Caco-2 (cell line): ENCODE data around the gene ARPC5. TPM values are rescaled to one million over a fixed set of nuclear protein-coding genes. Genes with fewer than 3 reads are reported as not detected.

Experiments
- BruUV-seq: library from RNA; stranded (reverse); fragments of 400-500 nt; replicated peaks from 2 replicates; lab custom pipeline; 2021; lab: Mats Ljungman, UMichigan
- CTCF ChIA-PET: fragments of 300-600 bp; sonication (Branson Sonifier 250); formaldehyde crosslinking; loops from one replicate; lab custom pipeline; 2022; ENCODE audit warnings: antibody characterized with exemption; lab: Charles Lee
- POLR2A ChIA-PET: fragments of 300-600 bp; sonication (Branson Sonifier 250); formaldehyde crosslinking; loops from one replicate; lab custom pipeline; 2022; ENCODE audit warnings: antibody characterized with exemption; lab: Charles Lee
- DNase-seq, 2 experiments: peaks; one replicate each; pipeline versions ENCODE4 v3.0.0 to v3.0.0-alpha.2; 2020 to 2022
- H3K27me3 ChIP-seq: replicated peaks from 2 replicates; pipeline ENCODE4 v1.6.0; 2011; ENCODE audit warnings: low read length; ENCODE audit not compliant: control insufficient read depth, insufficient read depth
- H3K36me3 ChIP-seq: 2 replicates; pipeline ENCODE4 v1.5.1; 2011; ENCODE audit warnings: low read length; ENCODE audit not compliant: control insufficient read depth, insufficient read depth
- H3K4me1 ChIP-seq: fragments of 250-450 bp; sonication (Bioruptor Pico); 2 replicates; pipeline ENCODE4 v1.5.1; 2020; ENCODE audit warnings: mild to moderate bottlenecking
- H3K4me3 ChIP-seq: 2 replicates; pipeline ENCODE4 v1.5.1; 2011; ENCODE audit warnings: low read depth, mild to moderate bottlenecking, control low read depth, low read length
- H3K9me3 ChIP-seq: fragments of 250-450 bp; sonication (Bioruptor Pico); 2 replicates; pipeline ENCODE4 v1.5.1; 2020; ENCODE audit warnings: mild to moderate bottlenecking, moderate library complexity
- H3K27ac Mint-ChIP-seq: one replicate; pipeline ENCODE4 v1.8.0; 2022; ENCODE audit warnings: mixed read lengths; ENCODE audit not compliant: unreplicated experiment
- H3K27me3 Mint-ChIP-seq: one replicate; pipeline ENCODE4 v1.8.0; 2022; ENCODE audit warnings: mixed read lengths; ENCODE audit not compliant: insufficient read depth, unreplicated experiment
- H3K36me3 Mint-ChIP-seq: one replicate; pipeline ENCODE4 v1.8.0; 2022; ENCODE audit warnings: mild to moderate bottlenecking, mixed read lengths; ENCODE audit not compliant: insufficient read depth, unreplicated experiment
- H3K4me1 Mint-ChIP-seq: one replicate; pipeline ENCODE4 v1.8.0; 2022; ENCODE audit warnings: low read depth, mixed read lengths; ENCODE audit not compliant: unreplicated experiment
- H3K4me3 Mint-ChIP-seq: one replicate; pipeline ENCODE4 v1.8.0; 2022; ENCODE audit warnings: mild to moderate bottlenecking, moderate library complexity, mixed read lengths; ENCODE audit not compliant: unreplicated experiment
- H3K9me3 Mint-ChIP-seq: one replicate; pipeline ENCODE4 v1.8.0; 2022; ENCODE audit warnings: mixed read lengths; ENCODE audit not compliant: unreplicated experiment
- CTCF ChIP-seq, 2 experiments: fragments of 200-600 bp in 1 of 2; IDR thresholded peaks; 1 replicate in 1 of 2; 2 replicates in 1 of 2; pipeline versions ENCODE4 v1.5.1 to v1.8.0; 2011 to 2022; ENCODE audit warnings: antibody characterized with exemption in 1 of 2, control low read depth in 1 of 2, inconsistent platforms in 1 of 2, low read depth in 1 of 2, low read length in 1 of 2, mild to moderate bottlenecking in 1 of 2, moderate library complexity in 1 of 2; ENCODE audit not compliant: insufficient read depth in 1 of 2, severe bottlenecking in 1 of 2, unreplicated experiment in 1 of 2
- intact Hi-C: fragments of 100-400 bp; cut with micrococcal nuclease; formaldehyde crosslinking; loops from one replicate; pipeline ENCODE4 v1.10.0; 2022; ENCODE audit not compliant: unreplicated experiment
- total RNA-seq: library from RNA; stranded (reverse); gene quantifications from 2 replicates; pipeline ENCODE4 v1.2.3, GENCODE V29; 2022

Gene ARPC5
- total RNA-seq, 1 experiment from 2014 or later = 135 TPM

GRCh38 chr1:183584147-183584546, 51.4 kb downstream of the ARPC5 start:
- Histone ChIP-seq H3K36me3 (no peaks in the 10 kb centered on the region), H3K4me3 (no peak overlapping the region), H3K4me1 (peaks cover 1% of the 10 kb centered on the region), H3K27me3 (no peaks in the 10 kb centered on the region), H3K9me3 (no peaks in the 10 kb centered on the region)
- no peak overlapping the region for H3K4me3 Mint-ChIP-seq
- no peak for TF ChIP-seq CTCF (IDR thresholded peaks at IDR 0.05; ENCODE audit: insufficient read depth in 1 of 2, low read depth in 1 of 2, low read length in 1 of 2, severe bottlenecking in 1 of 2, unreplicated experiment in 1 of 2)
- CTCF ChIA-PET = no interaction called here
- no peaks in the 10 kb centered on the region for H3K36me3 Mint-ChIP-seq
- no peaks in the 10 kb centered on the region for H3K9me3 Mint-ChIP-seq
- peaks cover 17% of the 10 kb centered on the region for H3K4me1 Mint-ChIP-seq
- H3K27me3 Mint-ChIP-seq = no peaks in the 10 kb centered on the region
- no peak overlapping the region for H3K27ac Mint-ChIP-seq
- no peak for DNase-seq
- intact Hi-C loops = no loop called here
- no TSS peak for BruUV-seq
- POLR2A ChIA-PET = no interaction called here

GRCh38 chr1:183583466-183583865, 52.1 kb downstream of the ARPC5 start:
- intact Hi-C loops = no loop called here
- H3K9me3 ChIP-seq = no peaks in the 10 kb centered on the region
- peaks cover 8% of the 10 kb centered on the region for H3K4me1 ChIP-seq
- BruUV-seq = no TSS peak
- no peak overlapping the region for H3K4me3 Mint-ChIP-seq
- DNase-seq = no peak
- H3K27ac Mint-ChIP-seq = no peak overlapping the region
- TF ChIP-seq CTCF (IDR thresholded peaks at IDR 0.05; ENCODE audit: insufficient read depth in 1 of 2, low read depth in 1 of 2, low read length in 1 of 2, severe bottlenecking in 1 of 2, unreplicated experiment in 1 of 2) = no peak
- H3K27me3 ChIP-seq = no peaks in the 10 kb centered on the region
- no peaks in the 10 kb centered on the region for H3K36me3 ChIP-seq
- H3K27me3 Mint-ChIP-seq = no peaks in the 10 kb centered on the region
- ChIA-PET CTCF (interaction anchor here (0.6 kb wide), 1 partner anchor 247 kb away, joined by 3 read pairs; no protein-coding TSS in a partner anchor), POLR2A (no interaction called here)
- H3K4me3 ChIP-seq = no peak overlapping the region
- peaks cover 17% of the 10 kb centered on the region for H3K4me1 Mint-ChIP-seq
- no peaks in the 10 kb centered on the region for H3K36me3 Mint-ChIP-seq
- no peaks in the 10 kb centered on the region for H3K9me3 Mint-ChIP-seq

- TF ChIP-seq CTCF (IDR thresholded peaks at IDR 0.05; ENCODE audit: insufficient read depth in 1 of 2, low read depth in 1 of 2, low read length in 1 of 2, severe bottlenecking in 1 of 2, unreplicated experiment in 1 of 2) = no peak
- H3K36me3 Mint-ChIP-seq = no peaks in the 10 kb centered on the region
- Histone ChIP-seq H3K27me3 (no peaks in the 10 kb centered on the region), H3K9me3 (no peaks in the 10 kb centered on the region), H3K36me3 (no peaks in the 10 kb centered on the region), H3K4me3 (no peak overlapping the region), H3K4me1 (peaks cover 9% of the 10 kb centered on the region)
- H3K4me3 Mint-ChIP-seq = no peak overlapping the region
- intact Hi-C loops = no loop called here
- no peaks in the 10 kb centered on the region for H3K9me3 Mint-ChIP-seq
- ChIA-PET CTCF (no interaction called here), POLR2A (interaction anchor here (0.7 kb wide), 1 partner anchor 13 kb away, joined by 4 read pairs; no protein-coding TSS in a partner anchor)
- peaks cover 17% of the 10 kb centered on the region for H3K4me1 Mint-ChIP-seq
- no TSS peak for BruUV-seq
- H3K27ac Mint-ChIP-seq = no peak overlapping the region
- no peaks in the 10 kb centered on the region for H3K27me3 Mint-ChIP-seq
- no peak for DNase-seq
Measured at GRCh38 chr1:183582021-183582713, 53.4 kb downstream of the ARPC5 start.
